ENCODE data around the gene HEBP2.
A peak's percentile ranks its signal among the peaks of the same experiment; 100 is the strongest.

HEBP2 gene

GRCh38 chr6:138402838-138403187 is 1.2 kb upstream of the HEBP2 start:
- peak overlapping the region; percentile 95 for H3K9ac ChIP-seq (ENCODE audit: low read length)
- peak overlapping the region; percentile 29 for H3K4me3 ChIP-seq (ENCODE audit: low read length)
- no peaks in the 10 kb centered on the region for H3K9me3 ChIP-seq (ENCODE audit: control insufficient read depth, low read length)
- H3K4me1 ChIP-seq (ENCODE audit: control insufficient read depth, insufficient read depth, low read length) = peaks cover 5% of the 10 kb centered on the region
- no peaks in the 10 kb centered on the region for H3K36me3 ChIP-seq (ENCODE audit: control insufficient read depth, insufficient read depth, low read length)
- H3K27me3 ChIP-seq (ENCODE audit: control insufficient read depth, insufficient read depth, low read length) = no peaks in the 10 kb centered on the region

DNA sequence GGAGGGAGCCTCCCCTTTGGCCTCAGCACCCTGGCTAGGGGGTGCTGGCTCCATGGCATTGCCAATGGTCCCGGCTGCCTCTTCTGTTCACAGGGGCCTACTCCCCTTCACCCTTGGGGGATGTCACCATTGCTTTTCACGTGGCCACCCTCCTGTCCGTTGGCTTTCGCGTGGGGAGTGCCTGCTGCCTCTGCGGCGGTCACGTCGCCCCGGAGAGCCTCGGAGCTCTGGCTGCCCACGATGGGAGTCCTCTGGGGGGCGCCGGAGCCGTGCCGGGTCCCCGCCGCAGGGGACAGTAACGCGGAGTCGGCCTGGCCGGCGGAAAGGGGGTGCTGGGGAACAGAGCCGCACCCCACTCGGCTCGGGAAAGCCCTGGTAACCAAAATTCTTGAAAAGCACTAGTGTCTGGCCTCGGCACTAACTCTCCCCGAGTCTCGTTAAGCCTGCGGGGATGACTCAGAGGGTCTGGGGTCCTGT is 661 bp upstream of the HEBP2 start:
- Histone ChIP-seq H3K9me3 (ENCODE audit: control insufficient read depth, low read length) (no peaks in the 10 kb centered on the region), H3K36me3 (ENCODE audit: control insufficient read depth, insufficient read depth, low read length) (no peaks in the 10 kb centered on the region), H3K4me3 (ENCODE audit: low read length) (peak overlapping the region; percentile 29), H3K9ac (ENCODE audit: low read length) (peak overlapping the region; percentile 95), H3K27me3 (ENCODE audit: control insufficient read depth, insufficient read depth, low read length) (no peaks in the 10 kb centered on the region), H3K4me1 (ENCODE audit: control insufficient read depth, insufficient read depth, low read length) (peaks cover 5% of the 10 kb centered on the region)

DNA sequence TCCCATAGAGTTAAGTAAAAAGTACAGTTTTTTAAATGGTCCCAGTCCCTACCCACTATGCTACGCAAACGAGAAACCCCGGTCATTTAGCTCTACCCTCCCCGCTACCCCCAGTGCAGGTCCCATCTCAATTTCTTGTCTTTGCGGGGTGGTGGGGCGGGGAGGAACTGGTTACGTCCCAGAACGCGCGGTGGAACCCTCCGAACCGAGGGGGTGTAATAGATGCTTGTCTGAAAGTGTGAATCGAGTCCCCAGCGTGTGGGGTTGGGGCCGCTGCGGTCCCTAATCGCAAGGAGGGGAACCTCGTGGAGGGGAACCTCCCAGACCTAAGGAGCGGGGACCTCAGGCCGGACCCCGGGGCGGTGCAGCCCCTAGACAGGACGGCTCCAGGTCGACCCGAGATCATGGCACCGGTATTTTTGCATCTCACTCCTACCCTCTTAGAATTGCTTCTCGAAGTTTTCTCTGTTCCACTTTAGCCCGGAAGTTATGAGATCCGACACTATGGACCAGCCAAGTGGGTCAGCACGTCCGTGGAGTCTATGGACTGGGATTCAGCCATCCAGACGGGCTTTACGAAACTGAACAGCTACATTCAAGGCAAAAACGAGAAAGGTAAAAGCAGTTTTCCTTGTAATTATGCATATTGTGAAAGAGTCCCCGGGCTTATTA is 779 bp downstream of the HEBP2 start:
- no peaks in the 10 kb centered on the region for H3K9me3 ChIP-seq (ENCODE audit: control insufficient read depth, low read length)
- H3K4me3 ChIP-seq (ENCODE audit: low read length) = peak overlapping the region; percentile 88
- H3K27me3 ChIP-seq (ENCODE audit: control insufficient read depth, insufficient read depth, low read length) = no peaks in the 10 kb centered on the region
- H3K4me1 ChIP-seq (ENCODE audit: control insufficient read depth, insufficient read depth, low read length) = peaks cover 5% of the 10 kb centered on the region
- H3K36me3 ChIP-seq (ENCODE audit: control insufficient read depth, insufficient read depth, low read length) = no peaks in the 10 kb centered on the region
- peak overlapping the region; percentile 95 for H3K9ac ChIP-seq (ENCODE audit: low read length)

DNA sequence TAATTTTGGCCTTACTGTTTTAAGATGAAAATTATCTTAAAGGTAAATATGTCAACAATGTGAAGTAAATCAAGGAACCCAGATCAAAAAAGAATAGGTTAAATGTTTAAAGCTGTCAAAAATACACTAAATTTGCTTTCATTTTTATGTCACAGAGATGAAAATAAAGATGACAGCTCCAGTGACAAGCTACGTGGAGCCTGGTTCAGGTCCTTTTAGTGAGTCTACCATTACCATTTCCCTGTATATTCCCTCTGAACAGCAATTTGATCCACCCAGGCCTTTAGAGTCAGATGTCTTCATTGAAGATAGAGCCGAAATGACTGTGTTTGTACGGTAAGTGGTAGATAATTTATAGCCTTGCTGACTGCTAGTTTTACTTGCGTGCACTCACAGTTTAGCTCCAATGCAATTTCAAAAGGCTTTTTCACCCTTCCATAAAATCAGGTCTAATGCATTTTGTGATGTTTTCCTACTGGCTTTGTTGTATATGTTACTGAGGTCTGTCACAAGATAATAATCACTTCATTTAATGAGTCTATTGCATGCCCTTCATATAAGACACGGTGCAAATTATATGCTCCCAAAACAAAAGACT is 1.9 kb downstream of the HEBP2 start:
- no peak overlapping the region for H3K4me3 ChIP-seq (ENCODE audit: low read length)
- no peaks in the 10 kb centered on the region for H3K9me3 ChIP-seq (ENCODE audit: control insufficient read depth, low read length)
- H3K36me3 ChIP-seq (ENCODE audit: control insufficient read depth, insufficient read depth, low read length) = no peaks in the 10 kb centered on the region
- no peaks in the 10 kb centered on the region for H3K27me3 ChIP-seq (ENCODE audit: control insufficient read depth, insufficient read depth, low read length)
- H3K4me1 ChIP-seq (ENCODE audit: control insufficient read depth, insufficient read depth, low read length) = peaks cover 5% of the 10 kb centered on the region
- H3K9ac ChIP-seq (ENCODE audit: low read length) = peak overlapping the region; percentile 95

DNA sequence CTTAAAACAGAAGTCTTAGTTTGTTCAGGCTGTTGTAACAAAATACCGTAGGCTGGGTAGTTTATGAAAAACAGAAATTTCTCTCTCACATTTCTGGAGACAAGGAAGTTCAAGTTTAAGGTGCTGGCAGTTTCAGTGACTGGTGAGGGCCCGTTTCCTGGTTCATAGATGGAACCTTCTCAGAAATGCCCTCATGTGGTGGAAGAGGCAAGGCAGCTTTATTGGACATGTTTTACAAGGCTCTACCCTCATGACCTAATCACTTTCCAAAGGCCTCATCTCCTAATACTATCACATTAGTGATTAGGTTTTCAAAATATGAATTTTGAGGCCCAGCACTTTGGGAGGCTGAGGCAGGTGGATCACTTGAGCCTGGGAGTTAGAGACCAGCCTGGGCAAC is 2.4 kb downstream of the HEBP2 start:
- no peak overlapping the region for H3K9ac ChIP-seq (ENCODE audit: low read length)
- no peaks in the 10 kb centered on the region for H3K27me3 ChIP-seq (ENCODE audit: control insufficient read depth, insufficient read depth, low read length)
- no peak overlapping the region for H3K4me3 ChIP-seq (ENCODE audit: low read length)
- H3K4me1 ChIP-seq (ENCODE audit: control insufficient read depth, insufficient read depth, low read length) = peaks cover 5% of the 10 kb centered on the region
- H3K36me3 ChIP-seq (ENCODE audit: control insufficient read depth, insufficient read depth, low read length) = no peaks in the 10 kb centered on the region
- H3K9me3 ChIP-seq (ENCODE audit: control insufficient read depth, low read length) = no peaks in the 10 kb centered on the region

GRCh38 chr6:138410048-138410735 is 6.2 kb downstream of the HEBP2 start:
- peaks cover 7% of the 10 kb centered on the region for H3K36me3 ChIP-seq (ENCODE audit: control insufficient read depth, insufficient read depth, low read length)
- H3K4me1 ChIP-seq (ENCODE audit: control insufficient read depth, insufficient read depth, low read length) = no peaks in the 10 kb centered on the region
- H3K9me3 ChIP-seq (ENCODE audit: control insufficient read depth, low read length) = no peaks in the 10 kb centered on the region
- no peak overlapping the region for H3K4me3 ChIP-seq (ENCODE audit: low read length)
- no peaks in the 10 kb centered on the region for H3K27me3 ChIP-seq (ENCODE audit: control insufficient read depth, insufficient read depth, low read length)
- no peak overlapping the region for H3K9ac ChIP-seq (ENCODE audit: low read length)

- Histone ChIP-seq H3K27me3 (ENCODE audit: control insufficient read depth, insufficient read depth, low read length) (no peaks in the 10 kb centered on the region), H3K4me3 (ENCODE audit: low read length) (no peak overlapping the region), H3K36me3 (ENCODE audit: control insufficient read depth, insufficient read depth, low read length) (peaks cover 7% of the 10 kb centered on the region), H3K9me3 (ENCODE audit: control insufficient read depth, low read length) (no peaks in the 10 kb centered on the region), H3K4me1 (ENCODE audit: control insufficient read depth, insufficient read depth, low read length) (no peaks in the 10 kb centered on the region), H3K9ac (ENCODE audit: low read length) (no peak overlapping the region)
Observed at GRCh38 chr6:138410972-138411880, 7.2 kb downstream of the HEBP2 start.

DNA sequence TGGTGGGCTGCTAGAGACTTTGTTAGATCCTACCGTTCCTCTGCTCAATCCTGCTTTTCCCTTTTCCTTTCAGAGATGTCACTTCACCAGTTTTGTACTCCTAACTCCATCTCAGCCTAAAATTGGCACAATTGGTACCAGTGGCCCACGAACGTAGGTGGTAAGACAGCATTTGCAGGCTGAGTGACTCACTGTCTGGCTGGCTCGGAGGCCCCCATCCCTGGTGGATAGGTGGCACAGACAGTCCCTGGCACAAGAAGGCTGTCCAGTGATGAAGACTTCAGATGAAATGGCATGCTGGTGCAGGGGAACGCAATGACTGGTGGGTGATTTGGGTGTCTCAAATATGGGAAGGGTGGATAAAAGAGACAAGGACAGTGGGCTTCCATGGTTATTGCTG is 11.1 kb downstream of the HEBP2 start:
- Histone ChIP-seq H3K4me3 (ENCODE audit: low read length) (no peak overlapping the region), H3K4me1 (ENCODE audit: control insufficient read depth, insufficient read depth, low read length) (no peaks in the 10 kb centered on the region), H3K9ac (ENCODE audit: low read length) (no peak overlapping the region), H3K27me3 (ENCODE audit: control insufficient read depth, insufficient read depth, low read length) (no peaks in the 10 kb centered on the region), H3K9me3 (ENCODE audit: control insufficient read depth, low read length) (no peaks in the 10 kb centered on the region), H3K36me3 (ENCODE audit: control insufficient read depth, insufficient read depth, low read length) (peaks cover 7% of the 10 kb centered on the region)

- peaks cover 7% of the 10 kb centered on the region for H3K36me3 ChIP-seq (ENCODE audit: control insufficient read depth, insufficient read depth, low read length)
- no peak overlapping the region for H3K9ac ChIP-seq (ENCODE audit: low read length)
- no peaks in the 10 kb centered on the region for H3K27me3 ChIP-seq (ENCODE audit: control insufficient read depth, insufficient read depth, low read length)
- no peaks in the 10 kb centered on the region for H3K4me1 ChIP-seq (ENCODE audit: control insufficient read depth, insufficient read depth, low read length)
- H3K4me3 ChIP-seq (ENCODE audit: low read length) = no peak overlapping the region
- H3K9me3 ChIP-seq (ENCODE audit: control insufficient read depth, low read length) = no peaks in the 10 kb centered on the region
Observed at GRCh38 chr6:138416206-138416605, 12.2 kb downstream of the HEBP2 start.

GRCh38 chr6:138417493-138418117 is 13.6 kb downstream of the HEBP2 start:
- H3K27me3 ChIP-seq (ENCODE audit: control insufficient read depth, insufficient read depth, low read length) = no peaks in the 10 kb centered on the region
- H3K9ac ChIP-seq (ENCODE audit: low read length) = no peak overlapping the region
- H3K36me3 ChIP-seq (ENCODE audit: control insufficient read depth, insufficient read depth, low read length) = peaks cover 7% of the 10 kb centered on the region
- H3K9me3 ChIP-seq (ENCODE audit: control insufficient read depth, low read length) = no peaks in the 10 kb centered on the region
- no peak overlapping the region for H3K4me3 ChIP-seq (ENCODE audit: low read length)
- H3K4me1 ChIP-seq (ENCODE audit: control insufficient read depth, insufficient read depth, low read length) = no peaks in the 10 kb centered on the region

DNA sequence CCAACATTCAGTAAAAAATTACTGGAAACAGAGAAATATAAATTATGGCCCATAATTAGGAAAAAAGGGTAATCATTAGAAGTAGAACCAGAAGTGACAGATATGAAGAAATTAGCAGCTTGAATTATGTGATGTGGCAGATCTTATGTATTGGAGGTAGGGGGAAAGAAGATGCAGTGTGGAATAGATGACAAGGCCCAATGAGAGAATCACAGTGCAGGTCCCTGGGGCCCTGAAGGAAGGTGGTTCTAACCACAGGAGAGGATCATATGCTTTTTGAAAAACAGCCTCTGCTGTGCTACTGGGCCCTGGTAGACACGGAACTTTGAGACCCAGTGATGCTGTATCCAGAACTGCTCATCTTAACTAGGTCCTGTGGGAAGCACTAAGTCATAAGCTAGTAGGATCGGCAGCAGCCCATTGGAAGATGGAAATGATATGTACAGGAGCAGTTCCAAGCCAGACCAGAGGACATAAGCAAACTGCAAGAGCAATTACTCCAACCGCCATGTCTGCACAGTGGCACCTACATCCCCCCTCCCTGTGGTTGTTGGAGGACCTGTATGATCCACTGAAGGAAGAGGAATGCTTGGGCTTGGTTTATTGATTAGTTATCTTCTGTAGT is 14.2 kb downstream of the HEBP2 start:
- no peak overlapping the region for H3K4me3 ChIP-seq (ENCODE audit: low read length)
- H3K9ac ChIP-seq (ENCODE audit: low read length) = no peak overlapping the region
- peaks cover 3% of the 10 kb centered on the region for H3K4me1 ChIP-seq (ENCODE audit: control insufficient read depth, insufficient read depth, low read length)
- no peaks in the 10 kb centered on the region for H3K9me3 ChIP-seq (ENCODE audit: control insufficient read depth, low read length)
- peaks cover 7% of the 10 kb centered on the region for H3K36me3 ChIP-seq (ENCODE audit: control insufficient read depth, insufficient read depth, low read length)
- no peaks in the 10 kb centered on the region for H3K27me3 ChIP-seq (ENCODE audit: control insufficient read depth, insufficient read depth, low read length)
